Naive B cell (primary cell): Measurements from ENCODE around the gene GNLY. TPM values are rescaled to one million over a fixed set of nuclear protein-coding genes. Genes with fewer than 3 reads are reported as not detected.
A peak's percentile ranks its signal among the peaks of the same experiment; 100 is the strongest.

ENCODE experiments used
- ATAC-seq, 2 donors: fragments of 150-1000 bp; cut with Tn5 transposase; 2 replicates each; pipeline ENCODE4 v1.10.0; 2021; ENCODE audit warnings: low read depth in 2 of 2, mild to moderate bottlenecking in 2 of 2, moderate library complexity in 2 of 2
- DNase-seq: peaks from one replicate; pipeline ENCODE4 v3.0.0; 2022
- H3K27ac Mint-ChIP-seq, 6 donors: one replicate each; pipeline ENCODE4 v1.8.0; 2020 to 2022; ENCODE audit warnings: mild to moderate bottlenecking in 6 of 6, mixed read lengths in 6 of 6, moderate library complexity in 5 of 6, inconsistent platforms in 2 of 6
- H3K27me3 Mint-ChIP-seq, 3 donors: one replicate each; pipeline ENCODE4 v1.8.0; 2021 to 2022; ENCODE audit warnings: mixed read lengths in 3 of 3, mild to moderate bottlenecking in 1 of 3
- H3K36me3 Mint-ChIP-seq, 2 donors: one replicate each; pipeline ENCODE4 v1.8.0; 2020 to 2022; ENCODE audit warnings: mixed read lengths in 2 of 2, inconsistent platforms in 1 of 2, mild to moderate bottlenecking in 1 of 2
- H3K4me1 Mint-ChIP-seq, 3 donors: one replicate each; pipeline ENCODE4 v1.8.0; 2020 to 2022; ENCODE audit warnings: mixed read lengths in 3 of 3, inconsistent platforms in 1 of 3, mild to moderate bottlenecking in 1 of 3, moderate library complexity in 1 of 3
- H3K4me3 Mint-ChIP-seq, 8 donors: one replicate each; pipeline ENCODE4 v1.8.0; 2020 to 2022; ENCODE audit warnings: mild to moderate bottlenecking in 8 of 8, mixed read lengths in 8 of 8, moderate library complexity in 8 of 8, inconsistent platforms in 2 of 8
- H3K9me3 Mint-ChIP-seq, 7 donors: one replicate each; pipeline ENCODE4 v1.8.0; 2020 to 2022; ENCODE audit warnings: mixed read lengths in 7 of 7, mild to moderate bottlenecking in 5 of 7, inconsistent platforms in 2 of 7, moderate library complexity in 1 of 7
- polyA plus RNA-seq, 6 donors: library from polyadenylated mRNA; unstranded; fragments of 300-500 nt; fragmentation: Illumina TruSeq; gene quantifications; one replicate each; pipeline ENCODE4 v1.2.3, GENCODE V29; 2021; ENCODE audit warnings: low read depth in 6 of 6

Gene GNLY
- polyA plus RNA-seq, 6 donors from 2014 or later, result 6.3 to 20.4 (median 11.2) TPM

GRCh38 chr2:85681372-85681763 lies 12.8 kb upstream of the GNLY start:
- ATAC-seq (no peak), DNase-seq (no peak)
- H3K9me3 Mint-ChIP-seq, result no peaks in the 10 kb centered on the region
- no peaks in the 10 kb centered on the region for H3K36me3 Mint-ChIP-seq
- H3K4me1 Mint-ChIP-seq, result peaks cover 0 to 6% (median 0%) of the 10 kb centered on the region in 3 donors
- H3K27me3 Mint-ChIP-seq, result peaks cover 0 to 27% (median 13%) of the 10 kb centered on the region in 3 donors
- H3K27ac Mint-ChIP-seq, result peak overlapping the region in 1 of 6 donors; percentile 8
- H3K4me3 Mint-ChIP-seq, result no peak overlapping the region

GRCh38 chr2:85681776-85682175 lies 12.4 kb upstream of the GNLY start:
- H3K4me1 Mint-ChIP-seq, result peaks cover 0 to 6% (median 0%) of the 10 kb centered on the region in 3 donors
- ATAC-seq (no peak), DNase-seq (no peak)
- H3K36me3 Mint-ChIP-seq, result no peaks in the 10 kb centered on the region
- H3K9me3 Mint-ChIP-seq, result no peaks in the 10 kb centered on the region
- H3K27ac Mint-ChIP-seq, result no peak overlapping the region
- H3K4me3 Mint-ChIP-seq, result no peak overlapping the region
- peaks cover 0 to 27% (median 13%) of the 10 kb centered on the region in 3 donors for H3K27me3 Mint-ChIP-seq

GRCh38 chr2:85682378-85682777 lies 11.8 kb upstream of the GNLY start:
- H3K27me3 Mint-ChIP-seq, result peaks cover 0 to 27% (median 13%) of the 10 kb centered on the region in 3 donors

DNA sequence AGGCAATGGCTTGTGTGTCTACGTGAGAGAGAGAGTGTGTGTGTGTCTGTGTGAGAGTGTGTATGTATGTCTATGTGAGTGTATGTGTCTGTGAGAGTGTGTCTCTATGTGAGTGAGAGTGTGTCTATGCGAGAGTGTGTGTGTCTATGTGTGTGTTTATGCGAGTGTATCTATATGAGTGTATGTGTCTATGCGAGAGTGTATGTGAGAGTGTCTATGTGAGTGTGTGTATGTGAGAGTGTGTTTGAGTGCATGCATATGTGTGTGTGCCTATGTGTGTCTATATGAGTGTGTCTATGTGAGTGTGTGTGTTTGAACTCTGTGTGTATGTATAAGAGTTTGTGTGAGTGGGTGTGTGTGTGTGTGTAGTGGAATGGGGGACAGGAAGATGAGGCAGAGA lies 9.8 kb upstream of the GNLY start:
- Mint-ChIP-seq H3K27ac (no peak overlapping the region), H3K27me3 (peaks cover 0 to 16% (median 13%) of the 10 kb centered on the region in 3 donors), H3K9me3 (peaks cover 0 to 5% (median 0%) of the 10 kb centered on the region in 7 donors), H3K4me1 (peaks cover 0 to 4% (median 0%) of the 10 kb centered on the region in 3 donors), H3K36me3 (no peaks in the 10 kb centered on the region), H3K4me3 (no peak overlapping the region)
- no peak for DNase-seq
- no peak for ATAC-seq

More at GRCh38 chr2:85682378-85682777, 11.8 kb upstream of the GNLY start:
- H3K9me3 Mint-ChIP-seq, result no peaks in the 10 kb centered on the region
- no peak overlapping the region for H3K27ac Mint-ChIP-seq
- peaks cover 0 to 6% (median 0%) of the 10 kb centered on the region in 3 donors for H3K4me1 Mint-ChIP-seq
- H3K36me3 Mint-ChIP-seq, result no peaks in the 10 kb centered on the region
- H3K4me3 Mint-ChIP-seq, result no peak overlapping the region
- DNase-seq (no peak), ATAC-seq (no peak)

GRCh38 chr2:85684806-85685205 lies 9.4 kb upstream of the GNLY start:
- no peak overlapping the region for H3K27ac Mint-ChIP-seq
- no peaks in the 10 kb centered on the region for H3K4me1 Mint-ChIP-seq
- H3K4me3 Mint-ChIP-seq, result no peak overlapping the region
- peaks cover 0 to 16% (median 13%) of the 10 kb centered on the region in 3 donors for H3K27me3 Mint-ChIP-seq
- H3K36me3 Mint-ChIP-seq, result no peaks in the 10 kb centered on the region
- H3K9me3 Mint-ChIP-seq, result peaks cover 0 to 5% (median 0%) of the 10 kb centered on the region in 7 donors
- DNase-seq (no peak), ATAC-seq (no peak)

DNA sequence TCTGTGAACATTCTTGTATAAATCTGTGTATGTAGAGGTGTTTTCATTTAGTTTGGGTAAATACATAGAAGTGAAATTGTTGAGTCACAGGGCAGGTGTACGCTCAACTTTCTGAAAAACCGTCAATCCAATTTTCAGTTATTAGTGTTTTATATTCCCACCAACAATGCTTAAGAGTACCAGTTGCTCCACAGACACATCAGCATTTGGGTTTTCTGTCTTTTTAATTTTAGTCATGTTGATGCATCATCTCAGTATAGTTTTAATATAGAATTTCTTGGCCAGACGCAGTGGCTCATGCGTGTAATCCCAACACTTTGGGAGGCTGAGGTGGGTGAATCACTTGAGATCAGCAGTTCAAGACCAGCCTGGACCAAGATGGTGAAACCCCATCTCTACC lies 3.2 kb upstream of the GNLY start:
- ATAC-seq (no peak), DNase-seq (no peak)
- H3K27ac Mint-ChIP-seq, result no peak overlapping the region
- H3K4me1 Mint-ChIP-seq, result no peaks in the 10 kb centered on the region
- no peak overlapping the region for H3K4me3 Mint-ChIP-seq
- peaks cover 0 to 12% (median 0%) of the 10 kb centered on the region in 3 donors for H3K27me3 Mint-ChIP-seq
- no peaks in the 10 kb centered on the region for H3K36me3 Mint-ChIP-seq
- H3K9me3 Mint-ChIP-seq, result peaks cover 0 to 5% (median 0%) of the 10 kb centered on the region in 7 donors

GRCh38 chr2:85692039-85692645 lies 2.0 kb upstream of the GNLY start:
- ATAC-seq (no peak), DNase-seq (no peak)
- no peaks in the 10 kb centered on the region for H3K4me1 Mint-ChIP-seq
- H3K36me3 Mint-ChIP-seq, result no peaks in the 10 kb centered on the region
- H3K27me3 Mint-ChIP-seq, result peaks cover 0 to 18% (median 0%) of the 10 kb centered on the region in 3 donors
- peak overlapping the region in 1 of 8 donors; percentile 29 for H3K4me3 Mint-ChIP-seq
- no peak overlapping the region for H3K27ac Mint-ChIP-seq
- H3K9me3 Mint-ChIP-seq, result peaks cover 0 to 5% (median 0%) of the 10 kb centered on the region in 7 donors

DNA sequence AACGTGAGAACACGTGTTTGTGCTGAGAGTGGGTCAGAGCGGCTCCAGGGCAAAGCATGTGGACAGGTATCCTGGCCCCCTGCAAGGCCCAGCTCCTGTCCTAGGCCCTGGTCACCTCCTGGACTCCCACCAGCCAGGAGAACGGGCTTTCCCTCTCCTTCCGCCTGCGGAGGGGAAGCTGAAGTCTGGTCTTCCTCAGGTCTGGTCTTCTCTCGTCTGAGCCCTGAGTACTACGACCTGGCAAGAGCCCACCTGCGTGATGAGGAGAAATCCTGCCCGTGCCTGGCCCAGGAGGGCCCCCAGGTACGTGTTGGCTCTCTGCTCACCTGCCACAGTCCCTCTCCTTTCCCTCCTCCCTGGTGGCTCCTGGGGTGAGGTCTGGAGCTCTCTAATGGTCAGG lies 963 bp downstream of the GNLY start:
- no peak overlapping the region for H3K4me3 Mint-ChIP-seq
- H3K27me3 Mint-ChIP-seq, result peaks cover 0 to 24% (median 0%) of the 10 kb centered on the region in 3 donors
- H3K4me1 Mint-ChIP-seq, result peaks cover 0 to 4% (median 2%) of the 10 kb centered on the region in 3 donors
- peaks cover 0 to 3% (median 0%) of the 10 kb centered on the region in 7 donors for H3K9me3 Mint-ChIP-seq
- H3K27ac Mint-ChIP-seq, result no peak overlapping the region
- no peak for ATAC-seq
- H3K36me3 Mint-ChIP-seq, result no peaks in the 10 kb centered on the region
- DNase-seq, result no peak

- ATAC-seq (no peak), DNase-seq (no peak)
- no peaks in the 10 kb centered on the region for H3K36me3 Mint-ChIP-seq
- H3K27ac Mint-ChIP-seq, result peak overlapping the region in 1 of 6 donors; percentile 74
- peaks cover 0 to 3% (median 0%) of the 10 kb centered on the region in 7 donors for H3K9me3 Mint-ChIP-seq
- H3K4me3 Mint-ChIP-seq, result no peak overlapping the region
- peaks cover 0 to 19% (median 0%) of the 10 kb centered on the region in 3 donors for H3K27me3 Mint-ChIP-seq
- H3K4me1 Mint-ChIP-seq, result peaks cover 0 to 4% (median 2%) of the 10 kb centered on the region in 3 donors
Measured at GRCh38 chr2:85695691-85696668, 1.8 kb downstream of the GNLY start.

DNA sequence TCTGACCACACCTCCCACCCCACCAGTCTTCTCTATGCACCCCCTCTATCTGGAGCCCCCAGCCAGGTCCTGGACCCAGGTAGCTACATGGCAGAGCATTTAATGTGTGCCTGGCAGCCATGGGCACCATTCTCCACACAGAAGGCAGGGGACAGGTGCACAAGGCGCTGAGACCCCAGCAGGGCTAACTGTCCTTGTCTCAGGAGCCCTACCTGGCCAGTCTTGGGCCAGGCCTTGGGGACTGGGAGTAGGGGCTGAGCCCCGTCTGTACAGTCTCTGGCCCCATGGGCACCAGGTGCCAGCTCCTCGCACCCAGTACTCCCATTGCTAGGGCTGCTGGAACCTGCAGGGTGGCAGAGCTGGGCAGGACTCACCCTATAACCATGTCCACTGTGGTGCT lies 2.9 kb downstream of the GNLY start:
- H3K4me3 Mint-ChIP-seq, result no peak overlapping the region
- no peaks in the 10 kb centered on the region for H3K36me3 Mint-ChIP-seq
- DNase-seq, result no peak
- no peak overlapping the region for H3K27ac Mint-ChIP-seq
- H3K4me1 Mint-ChIP-seq, result peaks cover 0 to 4% (median 2%) of the 10 kb centered on the region in 3 donors
- H3K27me3 Mint-ChIP-seq, result peaks cover 0 to 19% (median 0%) of the 10 kb centered on the region in 3 donors
- ATAC-seq, result no peak
- peaks cover 0 to 3% (median 0%) of the 10 kb centered on the region in 7 donors for H3K9me3 Mint-ChIP-seq

DNA sequence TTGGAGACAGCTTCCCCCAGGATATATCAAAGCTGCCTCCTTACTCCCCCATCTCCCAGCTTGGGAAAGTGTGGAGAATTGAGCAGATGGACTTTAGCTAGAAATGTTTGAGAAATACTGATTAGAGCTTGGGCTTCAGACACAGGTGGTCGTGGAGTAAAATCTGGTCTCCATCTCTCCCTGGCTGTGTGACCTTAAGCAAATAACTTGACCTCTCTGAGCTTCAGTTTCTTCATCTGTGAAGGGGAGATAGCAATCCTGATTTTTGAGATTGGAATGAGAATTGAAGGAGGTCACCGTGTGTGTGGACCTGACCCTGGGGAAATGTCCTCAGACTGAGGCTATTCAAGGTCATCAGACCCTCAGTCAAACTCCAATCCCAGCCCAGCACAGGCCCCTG lies 3.6 kb downstream of the GNLY start:
- H3K27me3 Mint-ChIP-seq, result peaks cover 0 to 15% (median 0%) of the 10 kb centered on the region in 3 donors
- H3K36me3 Mint-ChIP-seq, result no peaks in the 10 kb centered on the region
- H3K4me1 Mint-ChIP-seq, result peaks cover 0 to 4% (median 2%) of the 10 kb centered on the region in 3 donors
- no peak overlapping the region for H3K4me3 Mint-ChIP-seq
- peak overlapping the region in 1 of 6 donors; percentile 52 for H3K27ac Mint-ChIP-seq
- DNase-seq, result no peak
- peaks cover 0 to 3% (median 0%) of the 10 kb centered on the region in 7 donors for H3K9me3 Mint-ChIP-seq
- no peak for ATAC-seq

- DNase-seq (no peak), ATAC-seq (no peak)
- H3K4me1 Mint-ChIP-seq, result peaks cover 3 to 8% (median 8%) of the 10 kb centered on the region in 3 donors
- H3K4me3 Mint-ChIP-seq, result no peak overlapping the region
- H3K27ac Mint-ChIP-seq, result peak overlapping the region in 1 of 6 donors; percentile 88
- peaks cover 0 to 3% (median 0%) of the 10 kb centered on the region in 7 donors for H3K9me3 Mint-ChIP-seq
- H3K36me3 Mint-ChIP-seq, result no peaks in the 10 kb centered on the region
- peaks cover 0 to 13% (median 0%) of the 10 kb centered on the region in 3 donors for H3K27me3 Mint-ChIP-seq
Measured at GRCh38 chr2:85698184-85698879, 4.2 kb downstream of the GNLY start.

- peaks cover 0 to 13% (median 0%) of the 10 kb centered on the region in 3 donors for H3K27me3 Mint-ChIP-seq
- DNase-seq (no peak), ATAC-seq (no peak)
- peaks cover 9 to 13% (median 12%) of the 10 kb centered on the region in 3 donors for H3K4me1 Mint-ChIP-seq
- H3K9me3 Mint-ChIP-seq, result peaks cover 0 to 3% (median 0%) of the 10 kb centered on the region in 7 donors
- H3K36me3 Mint-ChIP-seq, result no peaks in the 10 kb centered on the region
- H3K27ac Mint-ChIP-seq, result peak overlapping the region in 1 of 6 donors; percentile 88
- no peak overlapping the region for H3K4me3 Mint-ChIP-seq
Measured at GRCh38 chr2:85698880-85699254, 4.7 kb downstream of the GNLY start.
